HG03439 (cell line): ENCODE measurements around the gene HELT.
"Not testable (repeated sequence)": the region's sequence is repeated elsewhere in the genome, so short reads cannot be mapped to it uniquely, and the experiment has no call there.

Experiments
- ATAC-seq: cut with Tn5 transposase; IDR thresholded peaks from one replicate; pipeline ENCODE4 v1.9.1; 2021; ENCODE audit warnings: mild to moderate bottlenecking, moderate library complexity; ENCODE audit not compliant: unreplicated experiment

The HELT gene

DNA sequence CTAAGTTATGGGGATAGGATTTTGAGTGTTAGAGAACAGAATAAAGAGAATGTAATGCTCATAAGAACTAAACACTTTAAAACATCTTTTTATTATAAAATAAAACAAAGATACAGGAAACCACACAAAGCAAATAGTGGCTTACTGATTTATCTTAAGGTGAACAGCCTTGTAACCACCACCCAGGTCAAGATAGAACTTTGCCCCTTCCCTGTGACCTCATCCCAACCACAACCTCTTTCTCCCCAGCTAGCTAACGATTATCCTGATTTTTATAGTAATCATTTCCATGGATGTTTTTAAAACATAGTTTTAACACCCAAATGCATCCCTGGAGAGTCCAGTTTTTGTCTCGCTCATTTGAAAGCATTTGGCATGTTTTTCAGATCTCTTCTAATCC is 17.0 kb downstream of the HELT start:
- no peak for ATAC-seq

DNA sequence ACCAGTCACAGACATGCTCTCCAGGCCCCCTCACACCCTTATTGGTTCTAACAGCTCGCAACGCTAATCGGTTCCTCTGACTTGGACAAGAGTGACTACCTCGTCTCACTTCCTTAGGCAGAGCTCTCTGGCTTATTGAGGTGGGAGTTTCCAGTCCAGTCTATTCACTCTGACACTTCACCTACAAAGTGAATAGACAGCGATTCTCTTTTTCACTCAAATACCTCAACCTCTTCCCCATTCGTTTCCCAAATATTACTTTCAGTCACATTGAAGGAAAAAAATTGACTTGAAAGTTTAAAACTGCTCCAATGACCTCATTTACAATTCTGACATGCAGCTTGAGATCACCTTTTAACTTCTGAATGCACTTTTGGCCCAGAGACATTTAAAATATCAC is 17.7 kb downstream of the HELT start:
- no peak for ATAC-seq

GRCh38 chr4:185036842-185037241 is 18.6 kb downstream of the HELT start:
- no peak for ATAC-seq

- peak; percentile 57 for ATAC-seq
Measured at GRCh38 chr4:185039508-185040273, 21.4 kb downstream of the HELT start.

- ATAC-seq: no peak
Measured at GRCh38 chr4:185040523-185040922, 22.2 kb downstream of the HELT start.

DNA sequence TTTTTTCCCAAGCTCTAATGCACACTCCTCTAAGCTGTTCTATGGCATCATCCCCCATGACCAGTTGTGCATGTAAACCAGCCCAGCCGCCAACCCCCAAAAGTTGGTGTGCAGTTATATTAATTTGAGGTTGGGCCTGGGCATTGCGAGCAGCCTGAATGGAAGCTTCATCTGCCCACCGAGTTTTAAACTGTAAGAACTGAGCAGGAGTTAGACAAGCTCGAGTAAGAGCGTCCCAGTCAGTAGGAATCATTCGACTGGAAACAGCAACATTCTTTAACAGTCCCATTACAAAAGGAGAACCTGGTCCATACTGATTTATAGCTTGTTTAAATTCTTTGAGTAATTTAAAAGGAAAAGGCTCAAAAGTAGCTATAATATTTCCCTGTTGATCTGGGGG is 32.0 kb downstream of the HELT start:
- not testable (repeated sequence) for ATAC-seq

DNA sequence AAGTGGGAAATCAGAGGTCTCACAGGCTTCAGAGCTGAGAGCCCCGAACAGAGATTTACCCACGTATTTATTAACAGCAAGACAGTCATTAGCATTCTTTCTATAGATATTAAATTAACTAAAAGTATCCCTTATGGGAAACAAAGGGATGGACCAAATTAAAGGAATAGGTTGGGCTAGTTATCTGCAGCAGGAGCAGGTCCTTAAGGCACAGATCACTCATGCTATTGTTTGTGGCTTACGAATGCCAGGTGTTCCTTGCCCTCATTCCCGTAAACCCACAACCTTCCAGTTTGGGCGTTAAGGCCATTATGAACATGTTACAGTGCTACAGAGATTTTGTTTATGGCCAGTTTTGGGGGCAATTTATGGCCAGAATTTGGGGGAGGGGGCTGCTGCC is 33.0 kb downstream of the HELT start:
- ATAC-seq: not testable (repeated sequence)

- no peak for ATAC-seq
Measured at GRCh38 chr4:185053746-185054145, 35.5 kb downstream of the HELT start.

DNA sequence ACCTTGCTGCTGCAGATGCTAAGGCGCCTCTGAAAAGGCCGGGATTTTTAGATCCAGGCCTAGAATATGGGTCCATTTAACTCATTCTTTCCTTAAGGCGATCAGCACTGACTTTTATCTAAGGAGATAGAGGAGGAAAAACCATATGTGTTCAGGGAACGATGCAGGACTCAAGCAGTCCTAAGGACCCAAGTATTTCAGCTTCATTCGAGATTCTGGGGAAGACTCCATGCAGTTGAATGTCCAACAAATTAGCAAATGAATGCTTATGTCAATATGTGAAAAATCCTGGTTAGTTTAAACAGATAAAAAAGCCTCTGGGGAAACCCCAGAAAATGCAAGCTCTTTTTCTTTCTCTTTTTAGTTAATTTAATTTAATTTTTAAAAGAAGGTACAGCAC is 36.0 kb downstream of the HELT start:
- no peak for ATAC-seq

DNA sequence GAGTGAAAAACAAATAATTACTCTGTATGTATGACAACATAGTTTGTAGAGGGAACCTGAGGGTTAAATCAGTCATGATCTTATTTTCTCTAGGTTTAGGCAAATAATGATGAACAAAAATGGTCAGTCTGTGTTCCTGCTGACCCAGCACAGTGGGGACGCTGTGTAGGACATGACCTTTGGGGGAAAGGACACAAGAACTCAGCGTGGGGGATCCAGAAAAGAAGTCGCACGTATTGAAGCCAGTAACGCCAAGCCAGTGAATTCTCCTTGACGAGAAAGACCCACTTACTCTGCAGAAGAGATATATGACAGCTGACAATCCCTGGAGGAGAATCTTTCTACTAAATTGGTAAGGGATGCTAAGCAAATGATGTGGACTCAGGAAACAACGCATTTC is 36.6 kb downstream of the HELT start:
- ATAC-seq: no peak

DNA sequence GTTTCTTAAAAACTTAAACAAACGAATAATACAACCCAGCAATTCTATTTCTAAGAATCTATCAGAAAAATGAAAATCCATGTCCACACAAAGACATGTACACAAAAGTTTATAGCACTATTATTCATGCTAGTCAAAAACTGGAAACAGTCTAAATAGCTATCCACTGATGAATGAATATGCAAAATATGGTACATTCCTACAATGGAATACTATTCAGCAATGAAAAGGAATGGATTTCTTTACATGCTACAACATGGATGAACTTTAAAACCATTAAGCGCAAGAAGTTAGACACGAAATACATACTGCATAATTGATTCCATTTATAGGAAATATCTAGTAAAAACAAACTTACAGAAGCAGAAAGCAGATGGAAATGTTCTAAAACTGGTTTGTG is 43.3 kb downstream of the HELT start:
- no peak for ATAC-seq

GRCh38 chr4:185062606-185063005 is 44.3 kb downstream of the HELT start:
- no peak for ATAC-seq

GRCh38 chr4:185066179-185066578 is 47.9 kb downstream of the HELT start:
- no peak for ATAC-seq

- ATAC-seq: no peak
Measured at GRCh38 chr4:185068837-185069236, 50.5 kb downstream of the HELT start.
